ENCODE measurements around the gene LUM.

Gene LUM

GRCh38 chr12:91140026-91140931, 29.0 kb upstream of the LUM start:
- H3K4me3 ChIP-seq (ENCODE audit: low read depth, low read length), result no peak overlapping the region
- no peak for TF ChIP-seq CTCF (IDR thresholded peaks at IDR 0.05; ENCODE audit: low read depth, low read length)

GRCh38 chr12:91139286-91139685, 28.0 kb upstream of the LUM start:
- TF ChIP-seq CTCF (IDR thresholded peaks at IDR 0.05; ENCODE audit: low read depth, low read length), result no peak
- H3K4me3 ChIP-seq (ENCODE audit: low read depth, low read length), result no peak overlapping the region

DNA sequence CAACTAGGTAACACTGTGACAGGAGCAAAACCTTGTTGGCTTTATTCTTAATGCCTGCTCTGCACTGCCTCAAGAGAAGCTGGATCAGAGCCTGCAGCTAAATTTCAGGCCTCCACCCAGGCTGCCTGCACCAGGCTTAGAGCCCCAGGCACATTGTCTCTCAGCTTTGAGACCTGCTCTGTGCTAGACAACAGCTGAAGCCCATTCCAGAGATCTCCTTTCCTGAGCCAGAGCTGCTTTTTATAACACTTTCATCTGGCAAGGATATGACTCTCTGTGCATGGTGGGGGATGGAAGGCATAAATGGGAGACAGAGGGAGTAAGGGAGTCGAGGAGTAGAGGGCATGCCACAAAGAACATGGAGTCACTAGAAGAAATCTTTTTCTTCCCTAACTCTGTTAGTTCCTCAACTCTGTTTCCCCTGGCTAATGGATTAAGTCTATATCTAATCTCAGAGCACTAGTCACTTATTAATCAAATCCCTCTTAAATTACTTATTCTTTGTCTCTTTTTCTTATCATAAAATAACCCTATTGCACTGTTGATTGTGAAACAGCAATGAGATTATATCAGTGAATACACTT, 27.1 kb upstream of the LUM start:
- no peak overlapping the region for H3K4me3 ChIP-seq (ENCODE audit: low read depth, low read length)
- TF ChIP-seq CTCF (IDR thresholded peaks at IDR 0.05; ENCODE audit: low read depth, low read length), result no peak

GRCh38 chr12:91133871-91134270, 22.6 kb upstream of the LUM start:
- H3K4me3 ChIP-seq (ENCODE audit: low read depth, low read length), result no peak overlapping the region
- no peak for TF ChIP-seq CTCF (IDR thresholded peaks at IDR 0.05; ENCODE audit: low read depth, low read length)

GRCh38 chr12:91129662-91130362, 18.5 kb upstream of the LUM start:
- no peak overlapping the region for H3K4me3 ChIP-seq (ENCODE audit: low read depth, low read length)
- TF ChIP-seq CTCF (IDR thresholded peaks at IDR 0.05; ENCODE audit: low read depth, low read length), result no peak

GRCh38 chr12:91127751-91128150, 16.5 kb upstream of the LUM start:
- no peak for TF ChIP-seq CTCF (IDR thresholded peaks at IDR 0.05; ENCODE audit: low read depth, low read length)
- H3K4me3 ChIP-seq (ENCODE audit: low read depth, low read length), result no peak overlapping the region

GRCh38 chr12:91127306-91127705, 16.0 kb upstream of the LUM start:
- TF ChIP-seq CTCF (IDR thresholded peaks at IDR 0.05; ENCODE audit: low read depth, low read length), result no peak
- H3K4me3 ChIP-seq (ENCODE audit: low read depth, low read length), result no peak overlapping the region
